NT2/D1 (cell line): ENCODE measurements around the gene EGLN3.

Source experiments
- SUZ12 ChIP-seq: IDR thresholded peaks from 2 replicates; pipeline ENCODE4 v1.6.1; 2011; ENCODE audit not compliant: insufficient read length, insufficient read depth; ENCODE audit errors: extremely low read depth
- YY1 ChIP-seq: IDR thresholded peaks from 2 replicates; pipeline ENCODE4 v1.6.1; 2011; ENCODE audit not compliant: insufficient read length, insufficient read depth
- ZNF274 ChIP-seq: IDR thresholded peaks from 2 replicates; pipeline ENCODE4 v1.6.1; 2011; ENCODE audit warnings: mild to moderate bottlenecking, low read depth, low read length

- TF ChIP-seq YY1 (no peak), ZNF274 (no peak), SUZ12 (no peak)
Observed at GRCh38 chr14:33902363-33902762, 48.5 kb downstream of the EGLN3 start.
